GM19467 (cell line): ENCODE data around the gene UBP1.
A peak's percentile ranks its signal among the peaks of the same experiment; 100 is the strongest.
"Not testable (repeated sequence)": the region's sequence is repeated elsewhere in the genome, so short reads cannot be mapped to it uniquely, and the experiment has no call there.

Experiments
- ATAC-seq: cut with Tn5 transposase; IDR thresholded peaks from one replicate; pipeline ENCODE4 v1.9.1; 2021; ENCODE audit warnings: mild to moderate bottlenecking, moderate library complexity; ENCODE audit not compliant: unreplicated experiment

UBP1 gene, protein sequence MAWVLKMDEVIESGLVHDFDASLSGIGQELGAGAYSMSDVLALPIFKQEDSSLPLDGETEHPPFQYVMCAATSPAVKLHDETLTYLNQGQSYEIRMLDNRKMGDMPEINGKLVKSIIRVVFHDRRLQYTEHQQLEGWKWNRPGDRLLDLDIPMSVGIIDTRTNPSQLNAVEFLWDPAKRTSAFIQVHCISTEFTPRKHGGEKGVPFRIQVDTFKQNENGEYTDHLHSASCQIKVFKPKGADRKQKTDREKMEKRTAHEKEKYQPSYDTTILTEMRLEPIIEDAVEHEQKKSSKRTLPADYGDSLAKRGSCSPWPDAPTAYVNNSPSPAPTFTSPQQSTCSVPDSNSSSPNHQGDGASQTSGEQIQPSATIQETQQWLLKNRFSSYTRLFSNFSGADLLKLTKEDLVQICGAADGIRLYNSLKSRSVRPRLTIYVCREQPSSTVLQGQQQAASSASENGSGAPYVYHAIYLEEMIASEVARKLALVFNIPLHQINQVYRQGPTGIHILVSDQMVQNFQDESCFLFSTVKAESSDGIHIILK

DNA sequence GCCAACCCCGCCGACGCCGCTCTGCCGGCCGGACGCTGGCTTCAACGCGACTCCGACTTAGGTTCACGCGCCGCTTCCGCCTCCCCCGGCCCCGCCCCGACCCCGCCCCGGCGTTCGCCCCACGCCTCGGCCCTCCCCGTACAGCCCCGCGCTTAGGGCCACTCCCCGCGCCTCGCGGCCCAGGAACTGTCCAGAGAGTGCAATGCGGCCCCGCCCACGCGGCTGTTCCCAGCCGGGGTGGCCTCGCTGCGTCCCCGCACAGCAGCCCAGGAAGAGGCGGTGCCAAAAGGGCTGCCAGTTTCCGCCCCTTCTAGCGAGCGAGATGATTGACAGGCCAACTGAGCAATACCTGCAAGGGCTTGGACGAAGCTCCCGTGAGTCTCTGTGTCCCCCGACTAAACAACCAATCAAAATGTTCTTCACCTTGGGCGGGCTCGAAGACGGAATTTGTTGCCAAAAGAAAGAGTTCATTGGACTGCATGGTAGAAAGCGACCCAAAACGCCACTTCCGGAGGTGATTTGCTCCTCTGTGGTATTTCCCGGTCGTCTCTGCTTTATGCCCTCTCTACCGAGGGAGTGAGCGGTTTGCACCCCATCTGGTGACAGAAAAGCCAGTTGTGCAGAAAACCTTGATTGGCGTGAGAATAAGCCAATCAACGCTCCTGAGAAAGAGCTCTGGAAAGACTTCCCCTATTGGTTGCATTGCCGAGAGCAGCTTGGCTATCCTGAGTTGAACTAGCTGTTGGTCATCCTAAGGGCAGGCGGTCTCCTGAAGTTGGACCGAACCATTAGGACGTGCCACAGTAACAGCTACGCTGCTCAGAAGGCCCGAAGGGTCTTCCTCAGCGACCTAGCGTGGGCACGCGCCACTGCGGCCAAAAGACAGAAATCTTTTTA, at the start of gene UBP1:
TSS of gene UBP1 (minus strand) at position 78 of the 897 bp plus-strand sequence. CDS start 557 bp downstream, outside the sequence.
- peak; percentile 89 for ATAC-seq

GRCh38 chr3:33488683-33489082, 48.5 kb upstream of the UBP1 start:
- no peak for ATAC-seq

DNA sequence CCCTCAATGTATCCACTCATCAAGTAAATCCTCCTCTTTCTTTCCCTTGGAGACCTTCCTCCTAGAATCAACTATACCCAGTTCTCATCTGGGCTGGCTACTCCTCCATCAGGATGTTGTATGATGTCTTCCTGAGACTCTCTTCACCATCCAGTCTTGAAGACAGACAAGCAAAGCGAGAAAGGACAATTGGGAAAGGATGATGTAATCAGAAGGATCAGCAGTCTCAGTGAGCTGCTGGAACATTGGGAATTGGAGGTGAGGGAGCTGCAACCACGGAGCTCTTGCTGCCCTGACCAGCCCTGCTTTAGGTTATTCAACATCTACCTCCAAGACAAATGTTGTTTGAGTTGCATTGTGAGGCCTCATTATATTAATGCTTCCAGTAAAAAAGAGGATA, 48.0 kb upstream of the UBP1 start:
- no peak for ATAC-seq

DNA sequence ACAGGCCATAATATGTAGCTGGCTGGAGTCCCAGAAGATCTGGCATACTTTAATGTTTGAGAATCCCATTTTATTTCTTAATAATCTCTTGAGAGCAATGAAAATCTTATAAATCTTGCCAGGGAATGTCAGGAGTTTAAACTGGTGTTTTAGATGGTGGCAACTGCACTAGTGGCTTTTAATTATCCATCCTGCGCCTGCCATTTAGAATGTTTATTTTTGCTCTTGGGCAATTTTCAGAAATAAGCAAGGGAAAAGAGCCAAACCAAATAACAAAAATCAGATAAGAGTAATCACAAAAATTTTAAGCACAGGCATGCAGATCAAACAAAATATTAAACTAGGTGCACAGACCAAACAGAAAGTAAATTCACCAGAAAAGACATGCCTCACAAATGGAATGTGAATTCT, 41.9 kb upstream of the UBP1 start:
- no peak for ATAC-seq

GRCh38 chr3:33474896-33475295, 34.7 kb upstream of the UBP1 start:
- ATAC-seq, result no peak

GRCh38 chr3:33473813-33474212, 33.6 kb upstream of the UBP1 start:
- no peak for ATAC-seq

GRCh38 chr3:33467786-33468185, 27.6 kb upstream of the UBP1 start:
- no peak for ATAC-seq

DNA sequence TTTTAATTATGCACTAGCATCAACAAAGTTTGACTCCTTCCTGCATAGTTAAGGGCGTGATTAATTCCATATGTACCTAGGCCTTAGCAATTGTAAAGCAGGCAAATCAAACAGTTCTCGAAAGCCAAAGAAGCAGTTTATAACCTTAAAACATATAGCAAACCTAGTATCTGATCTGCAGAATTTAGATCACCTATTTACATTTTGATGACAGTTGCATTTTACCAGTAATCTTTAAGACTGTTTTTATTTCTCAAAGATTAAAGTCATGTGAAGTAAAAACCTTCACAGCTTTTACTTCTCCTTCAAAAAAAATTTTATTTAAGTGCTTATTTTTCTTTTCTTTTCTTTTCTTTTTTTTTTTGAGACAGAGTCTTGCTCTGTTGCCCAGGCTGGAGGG, 20.9 kb upstream of the UBP1 start:
- ATAC-seq, result no peak

DNA sequence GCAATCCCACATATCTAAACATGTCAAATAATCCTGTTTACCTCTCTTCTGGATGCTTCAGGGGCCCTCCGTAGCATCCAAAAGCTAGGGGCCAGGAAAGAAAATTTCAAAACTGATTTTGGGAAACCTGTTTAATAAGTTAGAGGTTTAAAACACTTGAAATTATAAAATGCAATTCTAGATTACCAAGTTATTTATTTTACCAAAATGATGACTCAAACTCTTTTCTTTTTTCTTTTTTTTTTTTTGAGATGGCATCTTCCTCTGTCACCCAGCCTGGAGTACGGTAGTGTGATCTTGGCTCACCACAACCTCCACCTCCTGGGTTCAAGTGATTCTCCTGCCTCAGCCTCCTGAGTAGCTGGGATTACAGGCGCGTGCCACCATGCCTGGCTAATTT, 19.4 kb upstream of the UBP1 start:
- not testable (repeated sequence) for ATAC-seq

GRCh38 chr3:33458446-33458845, 18.2 kb upstream of the UBP1 start:
- no peak for ATAC-seq

GRCh38 chr3:33456756-33457155, 16.6 kb upstream of the UBP1 start:
- no peak for ATAC-seq

GRCh38 chr3:33453331-33453761, 13.1 kb upstream of the UBP1 start:
- ATAC-seq, result no peak

DNA sequence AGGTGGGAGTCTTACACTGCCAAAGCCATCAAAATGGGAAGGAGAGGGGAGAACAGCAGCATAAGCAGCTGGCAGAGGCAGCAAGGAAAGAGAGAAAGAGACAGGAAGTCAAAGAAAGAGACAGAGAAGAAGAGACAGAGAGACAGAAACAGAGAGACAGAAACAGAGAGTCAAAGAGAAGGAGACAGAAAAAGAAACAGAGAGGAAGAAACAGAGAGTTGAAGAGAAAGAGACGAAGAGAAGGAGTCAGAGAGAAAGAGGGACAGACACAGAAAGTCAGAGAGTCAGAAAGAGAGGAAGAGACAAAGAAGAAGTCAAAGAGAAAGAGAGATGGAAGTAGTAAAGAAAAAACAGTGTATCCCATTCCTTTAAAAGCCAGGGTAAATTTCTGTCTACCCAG, 11.8 kb upstream of the UBP1 start:
- ATAC-seq, result not testable (repeated sequence)

DNA sequence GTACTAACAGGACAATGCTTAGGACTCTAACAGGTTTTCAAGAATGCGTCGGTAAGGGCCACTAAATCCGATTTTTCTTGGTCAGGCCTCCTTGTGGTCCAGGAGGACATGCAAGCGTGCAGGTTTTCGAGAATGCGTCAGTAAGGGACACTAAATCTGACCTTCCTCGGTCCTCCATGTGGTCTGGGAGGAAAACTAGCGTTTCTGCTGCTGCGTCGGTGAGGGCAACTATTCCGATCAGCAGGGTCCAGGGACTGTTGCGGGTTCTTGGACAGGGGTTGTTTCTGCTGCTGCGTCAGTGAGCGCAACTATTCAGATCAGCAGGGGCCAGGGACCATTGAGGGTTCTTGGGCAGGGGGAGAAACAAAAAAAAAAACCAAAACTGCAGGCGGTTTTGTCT, 7.8 kb upstream of the UBP1 start:
- ATAC-seq, result no peak

DNA sequence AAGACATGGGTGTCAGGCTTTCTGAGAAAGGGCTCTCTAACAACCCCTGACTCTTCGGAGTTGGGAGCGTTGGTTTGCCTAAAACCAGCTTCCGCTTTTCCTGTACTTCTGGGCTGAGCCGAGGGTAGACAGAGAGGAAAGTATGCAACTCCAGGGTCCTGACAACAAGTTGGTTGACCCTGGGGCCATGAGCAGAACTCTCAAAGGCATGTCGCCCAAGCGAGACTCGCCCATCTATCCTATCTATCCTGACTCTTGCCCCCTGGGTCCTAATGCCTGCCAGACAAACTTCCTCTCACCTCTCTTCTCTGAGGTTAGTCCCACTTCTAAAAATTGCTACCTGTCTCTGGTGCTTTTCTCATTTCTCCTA, 7.0 kb upstream of the UBP1 start:
- ATAC-seq, result not testable (repeated sequence)

DNA sequence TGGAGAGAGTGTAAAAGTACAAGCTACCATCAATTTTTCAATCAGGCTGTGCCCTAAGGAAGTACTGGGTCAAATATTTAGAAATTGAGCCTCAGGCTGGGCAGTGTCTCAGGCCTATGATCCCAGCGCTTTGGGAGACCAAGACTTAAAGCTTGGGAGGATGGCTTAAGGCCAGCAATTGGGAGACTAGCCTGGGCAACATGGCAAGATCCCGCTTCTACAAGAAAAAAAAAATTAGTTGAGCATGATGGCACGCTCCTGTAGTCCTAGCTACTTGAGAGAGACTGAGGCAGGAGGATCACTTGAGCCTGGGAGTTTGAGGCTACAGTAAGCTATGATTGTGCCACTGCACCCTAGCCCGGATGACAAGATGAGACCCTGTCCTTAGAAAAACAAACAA, 2.0 kb upstream of the UBP1 start:
- ATAC-seq, result no peak

GRCh38 chr3:33441225-33441976, 1.2 kb upstream of the UBP1 start:
- peak; percentile 1 for ATAC-seq

DNA sequence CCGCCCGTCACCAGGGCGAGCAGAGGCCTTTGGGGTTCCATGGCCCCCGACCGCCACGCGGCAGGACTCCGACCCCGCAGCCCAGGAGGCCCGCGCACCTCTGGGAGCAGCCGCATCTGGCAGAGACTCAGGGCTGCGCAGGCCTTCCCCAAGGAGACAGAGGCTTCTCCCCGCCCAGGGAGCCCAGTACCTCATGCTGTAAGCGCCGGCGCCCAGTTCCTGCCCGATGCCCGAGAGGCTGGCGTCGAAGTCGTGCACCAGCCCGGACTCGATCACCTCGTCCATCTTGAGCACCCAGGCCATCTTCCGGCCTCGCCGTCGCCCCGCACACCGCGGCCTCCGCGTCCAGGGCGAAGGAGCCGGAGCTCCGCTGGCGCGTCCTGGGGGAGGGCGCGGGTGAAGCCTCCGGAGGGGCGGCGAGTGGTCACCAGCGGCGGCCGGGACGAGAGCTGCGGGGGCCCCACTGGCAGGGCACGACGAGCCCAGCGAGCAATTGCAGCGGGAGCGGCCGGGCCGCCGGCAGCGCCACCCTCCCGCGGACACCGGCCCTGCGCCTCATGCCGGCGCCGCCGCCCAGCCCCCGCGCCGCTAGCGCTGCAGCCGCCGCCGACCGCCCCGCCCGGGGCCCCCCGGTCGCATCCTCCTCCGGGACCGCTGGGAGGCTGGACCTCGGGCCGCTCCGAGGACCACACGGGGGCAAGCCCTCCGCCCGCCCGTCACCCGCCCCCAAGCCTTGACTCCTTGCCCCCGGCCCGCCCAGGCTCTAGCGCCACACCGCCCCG, 468 bp downstream of the UBP1 start:
- ATAC-seq, result peak; percentile 18

GRCh38 chr3:33438881-33439545, 1.2 kb downstream of the UBP1 start:
- no peak for ATAC-seq

GRCh38 chr3:33438284-33438668, 1.9 kb downstream of the UBP1 start:
- ATAC-seq, result no peak
